RPMI7951 (cell line): ENCODE measurements around the gene CTAGE9. TPM values are rescaled to one million over a fixed set of nuclear protein-coding genes. Genes with fewer than 3 reads are reported as not detected.
"Not testable (repeated sequence)": the region's sequence is repeated elsewhere in the genome, so short reads cannot be mapped to it uniquely, and the experiment has no call there.

Experiments used
- DNase-seq: peaks from one replicate; pipeline ENCODE4 v3.0.0-alpha.2; 2012; ENCODE audit warnings: low read depth
- total RNA-seq: library from RNA; depleted of rRNA; stranded (reverse); fragments of >200 nt; shearing (Covaris generic); gene quantifications from 2 replicates; pipeline ENCODE4 v1.2.3, GENCODE V29; 2014; rRNA removed

Gene CTAGE9, protein sequence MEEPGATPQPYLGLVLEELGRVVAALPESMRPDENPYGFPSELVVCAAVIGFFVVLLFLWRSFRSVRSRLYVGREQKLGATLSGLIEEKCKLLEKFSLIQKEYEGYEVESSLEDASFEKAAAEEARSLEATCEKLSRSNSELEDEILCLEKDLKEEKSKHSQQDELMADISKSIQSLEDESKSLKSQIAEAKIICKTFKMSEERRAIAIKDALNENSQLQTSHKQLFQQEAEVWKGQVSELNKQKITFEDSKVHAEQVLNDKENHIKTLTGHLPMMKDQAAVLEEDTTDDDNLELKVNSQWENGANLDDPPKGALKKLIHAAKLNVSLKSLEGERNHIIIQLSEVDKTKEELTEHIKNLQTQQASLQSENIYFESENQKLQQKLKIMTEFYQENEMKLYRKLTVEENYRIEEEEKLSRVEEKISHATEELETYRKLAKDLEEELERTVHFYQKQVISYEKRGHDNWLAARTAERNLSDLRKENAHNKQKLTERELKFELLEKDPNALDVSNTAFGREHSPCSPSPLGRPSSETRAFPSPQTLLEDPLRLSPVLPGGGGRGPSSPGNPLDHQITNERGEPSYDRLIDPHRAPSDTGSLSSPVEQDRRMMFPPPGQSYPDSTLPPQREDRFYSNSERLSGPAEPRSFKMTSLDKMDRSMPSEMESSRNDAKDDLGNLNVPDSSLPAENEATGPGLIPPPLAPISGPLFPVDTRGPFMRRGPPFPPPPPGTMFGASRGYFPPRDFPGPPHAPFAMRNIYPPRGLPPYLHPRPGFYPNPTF
- total RNA-seq: not detected in 2 replicates

DNA sequence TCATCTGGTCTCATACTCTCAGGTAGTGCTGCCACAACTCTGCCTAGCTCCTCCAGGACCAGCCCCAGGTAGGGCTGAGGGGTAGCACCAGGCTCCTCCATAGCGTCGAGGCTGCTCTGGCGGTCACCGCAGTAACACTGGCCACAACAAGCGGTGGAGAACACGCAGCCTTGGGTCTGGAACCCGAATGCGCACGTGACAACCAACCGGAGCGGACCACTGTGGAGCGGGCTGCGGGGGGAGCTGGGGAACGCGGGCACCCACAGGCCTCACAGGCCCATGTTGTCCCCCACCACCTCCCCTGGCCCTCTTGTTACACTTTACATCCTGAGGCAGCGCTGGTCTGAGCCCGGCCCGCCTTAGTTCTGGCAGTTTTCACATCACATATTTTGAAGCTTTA lies at the start of gene CTAGE9:
Gene CTAGE9, minus strand, starts transcription at position 101 of the 400 bp plus-strand sequence. Its CDS starts 0 bp downstream, at position 101.
- not testable (repeated sequence) for DNase-seq

- DNase-seq: no peak
These were observed 48.1 kb upstream of the CTAGE9 start for GRCh38 chr6:131758920-131759319.

GRCh38 chr6:131756039-131756438 lies 45.2 kb upstream of the CTAGE9 start:
- peak; percentile 74 for DNase-seq

DNA sequence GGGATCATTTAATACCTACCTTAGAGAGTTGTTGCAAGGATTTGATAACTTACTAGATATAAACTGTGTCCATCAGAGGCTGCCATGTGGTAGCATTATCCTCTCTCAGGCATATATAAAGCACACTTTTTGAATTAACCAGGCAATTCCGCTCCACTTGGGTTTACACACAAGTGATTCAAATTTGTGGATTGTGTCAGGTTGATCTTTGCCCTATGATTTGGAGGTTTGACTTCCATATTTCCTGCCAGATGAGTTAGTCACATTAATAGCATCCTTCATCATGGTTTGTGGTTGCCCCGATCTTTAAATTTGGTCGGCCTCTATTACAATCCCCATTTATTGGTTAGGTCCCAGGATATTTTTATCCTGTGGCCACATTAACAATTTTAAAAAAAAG lies 44.8 kb upstream of the CTAGE9 start:
- DNase-seq: peak; percentile 97

DNA sequence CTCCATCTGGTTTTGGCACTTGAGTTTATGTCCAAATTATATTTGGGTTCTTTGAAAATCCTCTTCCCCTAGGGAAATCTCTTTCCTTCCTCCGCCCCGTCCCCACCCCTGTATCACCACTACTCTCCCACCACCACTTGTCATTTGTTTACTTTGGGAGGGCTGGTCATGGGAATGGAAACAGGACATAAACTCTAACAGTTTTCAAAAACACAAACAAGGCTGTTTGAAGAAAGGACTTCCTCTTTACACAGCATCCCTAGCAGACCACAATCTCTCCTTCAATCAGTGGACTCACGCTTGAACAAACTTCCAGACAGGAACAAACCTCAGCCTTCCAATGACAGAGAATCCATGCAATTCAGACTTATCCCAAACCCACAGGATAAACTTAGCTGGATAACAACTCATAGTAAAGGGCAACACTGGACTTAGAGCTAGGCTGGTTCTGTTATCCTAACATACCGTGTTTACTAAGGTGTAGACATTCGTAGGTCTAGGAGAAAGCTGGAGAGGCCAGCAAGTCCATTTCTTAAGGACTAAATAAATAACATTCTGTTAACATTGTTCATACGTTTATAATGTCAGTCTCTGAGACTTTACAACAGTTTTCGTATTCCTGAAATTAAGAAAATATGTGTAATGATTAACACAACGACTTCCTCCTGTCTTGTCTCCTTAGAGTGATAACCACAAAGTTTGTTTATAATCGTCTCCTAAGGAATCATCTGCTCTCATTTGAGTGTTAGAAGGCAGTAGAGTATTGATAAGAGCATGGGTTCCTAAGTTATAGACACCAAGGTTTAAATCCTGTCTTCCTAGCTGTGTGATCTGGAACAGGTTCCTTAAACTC lies 44.1 kb upstream of the CTAGE9 start:
- DNase-seq: peak; percentile 93

GRCh38 chr6:131754088-131754487 lies 43.3 kb upstream of the CTAGE9 start:
- peak; percentile 16 for DNase-seq

DNA sequence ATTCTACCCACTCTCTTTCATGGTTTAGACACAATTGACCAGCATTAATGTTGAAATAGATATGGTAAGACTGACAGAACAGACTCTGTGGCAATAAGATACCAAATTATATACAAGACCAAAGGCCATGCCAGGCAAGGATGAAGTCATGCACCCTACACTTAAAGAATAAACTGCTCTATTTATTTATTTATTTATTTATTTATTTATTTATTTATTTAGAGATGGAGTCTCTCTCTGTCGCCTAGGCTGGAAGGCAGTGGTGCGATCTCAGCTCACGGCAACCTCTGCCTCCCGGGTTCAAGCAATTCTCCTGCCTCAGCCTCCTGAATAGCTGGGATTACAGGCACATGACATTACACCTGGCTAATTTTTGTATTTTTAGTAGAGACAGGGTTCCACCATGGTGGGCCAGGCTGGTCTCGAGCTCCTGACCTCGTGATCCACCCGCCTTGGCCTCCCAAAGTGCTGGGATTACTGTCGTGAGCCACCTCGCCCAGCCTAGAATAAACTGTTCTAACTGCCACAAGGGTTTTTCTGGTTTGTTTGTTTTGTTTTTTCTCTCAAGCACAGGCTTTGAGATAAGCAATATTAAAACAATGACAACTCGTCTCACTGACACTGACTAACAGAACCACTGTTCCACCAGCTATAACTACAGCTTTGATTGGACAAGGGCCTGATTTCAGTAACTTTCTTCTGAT lies 40.3 kb upstream of the CTAGE9 start:
- not testable (repeated sequence) for DNase-seq

- DNase-seq: no peak
These were observed 38.2 kb upstream of the CTAGE9 start for GRCh38 chr6:131749023-131749422.

GRCh38 chr6:131747821-131748353 lies 37.1 kb upstream of the CTAGE9 start:
- no peak for DNase-seq

DNA sequence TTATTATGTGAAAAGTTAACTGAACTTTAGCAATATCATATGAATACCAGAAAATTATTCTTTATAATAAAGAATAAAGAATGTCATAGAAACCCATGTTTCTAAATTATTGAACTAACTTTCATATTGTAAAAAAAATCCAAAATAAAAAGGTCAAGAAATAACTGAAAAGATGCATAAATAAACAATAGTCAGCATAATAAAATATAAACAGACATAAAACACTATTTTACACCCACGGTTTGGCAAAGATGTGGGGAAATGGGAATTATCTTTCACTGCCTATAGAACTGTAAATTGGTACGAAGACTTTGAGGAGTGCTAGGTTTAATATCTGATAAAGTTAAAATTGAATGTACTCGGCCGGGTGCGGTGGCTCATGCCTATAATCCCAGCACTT lies 34.7 kb upstream of the CTAGE9 start:
- DNase-seq: no peak

DNA sequence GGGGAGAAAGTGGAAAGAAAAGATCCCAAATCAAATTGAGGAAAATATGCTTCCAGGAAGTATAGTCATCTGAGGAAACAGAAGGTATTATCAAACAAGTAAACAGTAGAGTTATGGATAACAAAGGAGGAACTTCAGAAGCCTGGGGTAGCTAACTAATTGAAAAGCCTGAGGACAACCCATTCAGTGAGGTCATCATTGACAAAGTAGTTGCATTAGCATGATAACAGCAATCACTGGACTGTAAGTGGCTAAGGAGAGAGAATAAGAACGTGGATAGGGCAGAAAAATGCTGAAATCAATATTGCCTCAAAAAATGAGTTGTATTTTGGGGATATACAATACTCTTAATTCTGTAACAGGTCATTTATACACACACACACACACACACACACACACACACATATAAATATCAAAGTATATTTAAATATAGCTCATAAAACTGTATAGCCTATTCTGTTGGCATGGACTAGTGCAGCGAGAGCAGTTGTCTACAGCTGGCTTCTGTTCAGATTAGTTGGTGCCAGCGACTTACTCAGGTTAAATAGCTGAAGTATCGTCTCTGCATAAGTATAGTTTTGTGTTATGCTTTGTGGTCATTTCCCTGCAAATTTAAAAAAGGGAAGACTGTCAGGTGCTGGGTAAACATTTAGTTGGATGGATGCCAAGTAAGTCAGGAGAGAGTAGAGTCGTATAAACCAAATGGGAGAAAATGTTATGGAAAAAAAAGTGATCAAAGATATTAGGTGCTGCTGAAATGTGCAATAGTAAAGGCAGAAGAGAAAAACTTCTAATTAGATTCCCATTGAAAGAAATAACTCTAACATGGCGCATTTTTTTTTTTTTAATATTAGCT lies 33.8 kb upstream of the CTAGE9 start:
- DNase-seq: no peak

DNA sequence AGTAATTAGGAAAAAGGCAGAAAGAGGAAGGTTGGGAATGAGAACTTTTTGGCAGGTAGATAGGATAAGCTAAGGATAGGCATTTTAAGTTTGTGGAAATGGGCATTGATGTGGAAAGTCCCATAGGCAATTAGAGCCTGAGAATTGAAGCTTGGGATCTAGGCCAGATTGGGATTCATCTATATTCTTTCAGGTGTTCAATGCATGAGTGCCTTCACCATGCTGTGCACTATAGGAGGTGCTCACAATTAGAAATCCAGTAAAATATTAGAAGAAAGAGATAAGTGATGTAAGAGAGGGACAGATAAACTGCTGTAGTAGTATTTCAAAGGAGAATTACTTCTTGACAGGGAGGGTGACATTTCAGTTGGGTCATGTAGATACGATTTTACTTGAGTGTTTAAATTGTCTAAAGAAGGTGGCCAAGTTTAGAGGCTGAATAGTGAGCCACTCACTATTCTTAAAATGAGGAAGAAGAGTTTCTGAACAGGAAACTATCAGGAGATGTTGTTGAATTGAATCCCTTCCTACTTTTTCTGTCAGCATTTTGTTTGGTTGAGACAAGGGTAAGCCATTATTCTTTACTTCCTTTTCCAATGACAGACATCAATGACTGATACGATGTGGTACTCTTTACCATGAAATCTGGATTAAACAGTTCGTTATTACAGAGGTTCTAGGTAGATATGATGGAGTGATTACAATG lies 31.0 kb upstream of the CTAGE9 start:
- DNase-seq: no peak

DNA sequence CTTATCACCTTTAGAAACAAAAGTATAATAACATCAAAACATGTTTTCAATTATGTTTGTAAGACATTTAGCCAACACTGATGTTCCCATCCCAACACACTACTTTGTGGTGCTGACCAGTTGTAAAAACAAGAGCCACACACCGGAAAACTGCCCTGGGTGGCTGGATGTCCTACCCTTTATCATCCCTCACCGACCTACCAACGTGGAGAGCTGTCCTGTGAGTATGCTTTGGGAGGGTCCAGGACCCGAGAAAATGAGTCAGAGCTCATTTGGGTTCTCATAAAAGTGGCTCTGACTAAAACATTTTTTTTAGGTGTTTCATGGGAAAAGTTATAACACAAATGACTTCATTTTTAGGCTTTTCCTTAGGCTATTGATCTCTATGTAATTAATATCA lies 29.3 kb upstream of the CTAGE9 start:
- DNase-seq: peak; percentile 58

DNA sequence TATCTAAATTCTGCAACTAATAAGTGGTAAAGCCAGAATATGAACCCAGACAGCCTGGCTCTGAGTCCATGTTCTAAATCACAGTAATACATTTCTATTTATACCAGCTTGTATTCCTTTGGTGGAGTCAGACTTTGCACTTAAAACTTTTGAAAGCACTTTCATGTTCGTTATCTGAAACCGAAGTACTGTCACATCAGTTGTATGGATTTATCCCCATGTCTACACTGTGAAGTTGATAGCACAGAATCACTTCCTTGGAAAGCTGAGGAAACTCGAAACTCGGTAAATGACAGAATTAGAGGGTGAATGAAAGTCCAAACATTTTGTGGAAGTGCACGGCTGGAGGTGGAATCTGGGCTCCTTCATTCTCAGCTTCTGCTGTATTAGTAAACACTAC lies 28.3 kb upstream of the CTAGE9 start:
- DNase-seq: no peak

DNA sequence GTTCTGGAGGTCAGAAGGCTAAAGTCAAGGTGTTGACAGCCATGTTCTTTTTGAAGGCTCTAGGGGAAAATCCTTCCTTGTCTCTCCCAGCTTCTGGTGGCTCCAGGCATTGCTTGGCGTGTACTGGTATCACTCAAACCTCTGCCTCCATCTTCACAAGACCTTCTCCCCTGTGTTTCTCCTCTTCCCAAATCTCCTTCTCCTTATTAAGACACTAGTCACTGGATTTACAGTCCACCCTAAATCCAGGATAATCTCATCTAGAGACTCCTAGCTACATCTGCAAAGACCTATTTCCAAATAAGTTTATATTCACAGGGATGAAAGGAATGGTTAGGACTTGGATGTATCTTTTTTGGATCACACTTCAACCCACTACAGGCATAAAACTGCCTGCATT lies 26.0 kb upstream of the CTAGE9 start:
- no peak for DNase-seq

DNA sequence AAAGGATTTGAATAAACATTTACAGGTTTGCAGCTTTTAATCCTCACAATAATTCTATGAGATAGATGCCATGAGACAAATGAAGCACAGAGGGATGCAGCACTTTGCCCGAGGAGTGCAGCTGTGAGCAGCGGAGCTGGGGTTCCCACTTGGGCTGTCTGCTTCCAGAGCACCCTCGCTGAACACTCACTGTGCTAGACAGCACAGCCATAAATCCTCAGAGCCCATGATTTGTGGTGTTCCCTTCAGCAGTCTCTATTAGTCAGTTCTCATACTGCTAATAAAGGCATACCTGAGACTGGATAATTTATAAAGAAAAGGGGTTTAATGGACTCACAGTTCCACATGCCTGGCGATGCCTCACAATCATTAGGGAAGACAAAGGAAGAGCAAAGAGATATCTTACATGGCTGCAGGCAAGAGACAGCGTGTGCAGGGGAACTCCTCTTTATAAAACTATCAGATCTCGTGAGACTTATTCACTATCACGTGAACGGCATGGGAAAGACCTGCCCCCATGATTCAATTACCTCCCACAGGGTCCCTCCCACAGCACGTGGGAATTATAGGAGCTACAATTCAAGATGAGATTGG lies 25.3 kb upstream of the CTAGE9 start:
- DNase-seq: peak; percentile 33

- DNase-seq: peak; percentile 25
These were observed 22.7 kb upstream of the CTAGE9 start for GRCh38 chr6:131733376-131734016.

DNA sequence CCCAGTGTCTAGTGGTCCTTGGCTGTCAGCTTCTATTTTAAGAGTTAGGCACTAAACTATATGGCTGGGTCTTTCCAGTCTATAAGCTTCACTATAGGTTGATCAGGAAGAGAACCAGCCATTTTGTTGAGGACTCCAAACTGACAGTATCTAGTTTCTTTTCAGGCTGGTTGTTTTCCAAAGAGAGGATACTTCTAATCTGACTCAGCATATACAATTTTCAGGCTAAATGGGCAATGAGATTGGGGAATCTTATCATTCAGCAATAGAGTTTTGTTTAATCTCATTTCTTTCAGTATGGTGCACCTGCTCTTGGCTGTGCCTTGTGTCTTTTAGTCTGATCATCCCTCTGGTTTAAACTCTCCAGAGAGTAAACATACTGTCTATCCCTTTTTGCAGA lies 20.4 kb upstream of the CTAGE9 start:
- DNase-seq: no peak

- DNase-seq: no peak
These were observed 19.4 kb upstream of the CTAGE9 start for GRCh38 chr6:131730264-131730663.
